ENCODE data around the gene ADAMTSL2. TPM values are rescaled to one million over a fixed set of nuclear protein-coding genes. Genes with fewer than 3 reads are reported as not detected.

The ADAMTSL2 gene
- total and polyA plus RNA-seq, 2 of the 13 experiments (the other 11 are each of a cell fraction or from before 2014, with no cell fraction given) = 1.9 to 3.8 TPM

DNA sequence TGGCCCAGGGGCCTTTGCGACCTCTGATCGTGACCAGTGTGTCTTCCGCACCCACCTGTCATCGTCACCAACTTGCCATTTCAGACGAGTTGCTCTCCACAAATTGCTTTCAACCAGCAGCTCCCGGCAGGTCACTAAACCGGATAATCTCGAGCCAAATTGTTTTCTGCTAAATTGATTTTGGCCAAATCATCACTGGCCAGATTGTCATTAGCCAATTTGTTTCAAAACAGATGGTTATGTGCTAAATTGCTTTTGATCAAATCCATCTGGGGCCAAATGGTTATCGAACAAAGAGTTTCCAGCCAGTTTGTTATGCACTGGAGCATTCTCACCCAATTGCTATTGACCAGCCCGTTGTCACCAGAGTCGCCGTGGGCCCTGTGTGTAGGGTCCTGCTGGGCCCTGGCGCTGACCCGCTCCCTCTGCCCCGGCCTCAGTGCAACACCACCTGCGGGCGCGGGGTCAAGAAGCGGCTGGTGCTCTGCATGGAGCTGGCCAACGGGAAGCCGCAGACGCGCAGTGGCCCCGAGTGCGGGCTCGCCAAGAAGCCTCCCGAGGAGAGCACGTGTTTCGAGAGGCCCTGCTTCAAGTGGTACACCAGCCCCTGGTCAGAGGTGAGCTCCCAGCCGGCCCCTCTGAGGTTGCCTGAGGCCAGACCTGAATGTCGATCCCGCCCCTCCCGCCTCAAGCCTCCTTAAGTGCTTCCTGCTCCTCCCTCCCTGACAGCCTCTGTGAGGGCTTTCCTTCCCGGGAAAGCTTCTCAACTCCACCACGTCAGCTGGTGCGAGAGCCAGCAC is 35.6 kb downstream of the ADAMTSL2 start (continued):
- no peak for TF ChIP-seq ZNF318 (CRISPR knock-in tag; IDR thresholded peaks at IDR 0.05)

- no peak overlapping the region for H3K9ac ChIP-seq (ENCODE audit: insufficient read depth, low read depth, low read length)
- no peak overlapping the region for H3K4me2 ChIP-seq (ENCODE audit: low read depth, low read length)
- H3K27me3 ChIP-seq (ENCODE audit: control insufficient read depth in 1 of 2, insufficient read depth in 2 of 2, low read length in 2 of 2) = peaks cover 0 to 4% of the 10 kb centered on the region in 2 experiments; a peak in 2 of 5 replicates
- H3K4me1 ChIP-seq (ENCODE audit: insufficient read depth, low read length) = peaks cover 1% of the 10 kb centered on the region; the same call in 1 of the 2 replicates
- H3K79me2 ChIP-seq (ENCODE audit: insufficient read depth, low read length) = no peaks in the 10 kb centered on the region
- FAIRE-seq = no peak
- 47% methylated on average over 9 of the region's 16 CpGs for WGBS (ENCODE audit: low lambda C conversion rate)
- no peaks in the 10 kb centered on the region for H4K20me1 ChIP-seq (ENCODE audit: insufficient read depth, low read length)
- BruUV-seq (replicated peaks) = no TSS peak
- in situ Hi-C loops (cut with HindIII; ENCODE audit: extremely low pct_ligation_motif_present, low pct_unique_long_range_greater_than_20kb) = no loop called here
- no peak for DNase-seq (ENCODE audit: low spot score)
- ATAC-seq = no peak
- H3K36me3 ChIP-seq (replicated peaks in 1 of 2; ENCODE audit: control insufficient read depth in 1 of 2, insufficient read depth in 2 of 2, low read length in 2 of 2) = no peaks in the 10 kb centered on the region
- no peaks in the 10 kb centered on the region for H3K9me3 ChIP-seq (ENCODE audit: low read length)
- no peak overlapping the region for H2AFZ ChIP-seq (ENCODE audit: low read length)
- no peak for TF ChIP-seq CC2D1A (CRISPR knock-in tag; IDR thresholded peaks at IDR 0.05)
- no peak for TF ChIP-seq ZNF724P (CRISPR knock-in tag; IDR thresholded peaks at IDR 0.05; ENCODE audit: borderline replicate concordance)
- TF ChIP-seq ZNF564 (CRISPR knock-in tag; IDR thresholded peaks at IDR 0.05) = no peak
- no peak for TF ChIP-seq ZNF225 (CRISPR knock-in tag; IDR thresholded peaks at IDR 0.05)
- TF ChIP-seq SATB2 (CRISPR knock-in tag; IDR thresholded peaks at IDR 0.05) = no peak
- H3K27ac ChIP-seq (ENCODE audit: extremely low read length, insufficient read depth, low read length) = no peak overlapping the region
- H3K4me3 ChIP-seq (replicated peaks in 1 of 3; ENCODE audit: insufficient read depth in 1 of 3, low read depth in 2 of 3, low read length in 3 of 3) = no peak overlapping the region
- POLR2A ChIA-PET = no interaction called here
- CTCF ChIA-PET (ENCODE audit: low intra/inter-chr PET ratio, low total read pairs) = no interaction called here
- intact Hi-C loops (cut with micrococcal nuclease; ENCODE audit: unreplicated experiment) = no loop called here
These were observed 36.2 kb downstream of the ADAMTSL2 start for GRCh38 chr9:133570691-133571080.
